ENCODE results near the gene CTNNA1. TPM values are rescaled to one million over a fixed set of nuclear protein-coding genes. Genes with fewer than 3 reads are reported as not detected.

Gene CTNNA1
- total RNA-seq, 1 experiment from 2014 or later = 1.9 TPM

- CTCF ChIA-PET = no interaction called here
- Histone ChIP-seq H3K4me2 (ENCODE audit: low read length) (peak overlapping the region; percentile 96), H3K27ac (ENCODE audit: low read length) (peak overlapping the region; percentile 87), H2AFZ (ENCODE audit: low read length) (no peak overlapping the region), H3K36me3 (ENCODE audit: low read depth, low read length) (no peaks in the 10 kb centered on the region; the same call in 1 of the 2 replicates), H3K9me3 (ENCODE audit: low read length) (no peaks in the 10 kb centered on the region), H3K4me1 (ENCODE audit: insufficient read depth, low read length) (peaks cover 13% of the 10 kb centered on the region), H3K4me3 (ENCODE audit: low read length) (peak overlapping the region; percentile 97), H3K27me3 (ENCODE audit: low read length) (no peaks in the 10 kb centered on the region), H4K20me1 (ENCODE audit: low read length) (peaks cover 40% of the 10 kb centered on the region), H3F3A (ENCODE audit: low read length, unreplicated experiment) (no peaks in the 10 kb centered on the region), H3K79me2 (ENCODE audit: low read length) (peaks cover 62% of the 10 kb centered on the region), H3K9me2 (replicated peaks; ENCODE audit: low read length) (no peaks in the 10 kb centered on the region), H3K9ac (ENCODE audit: low read length) (peak overlapping the region; percentile 94)
- peak; percentile 71 for DNase-seq
- intact Hi-C loops (cut with micrococcal nuclease) = no loop called here
- TF ChIP-seq, protein P1, sequence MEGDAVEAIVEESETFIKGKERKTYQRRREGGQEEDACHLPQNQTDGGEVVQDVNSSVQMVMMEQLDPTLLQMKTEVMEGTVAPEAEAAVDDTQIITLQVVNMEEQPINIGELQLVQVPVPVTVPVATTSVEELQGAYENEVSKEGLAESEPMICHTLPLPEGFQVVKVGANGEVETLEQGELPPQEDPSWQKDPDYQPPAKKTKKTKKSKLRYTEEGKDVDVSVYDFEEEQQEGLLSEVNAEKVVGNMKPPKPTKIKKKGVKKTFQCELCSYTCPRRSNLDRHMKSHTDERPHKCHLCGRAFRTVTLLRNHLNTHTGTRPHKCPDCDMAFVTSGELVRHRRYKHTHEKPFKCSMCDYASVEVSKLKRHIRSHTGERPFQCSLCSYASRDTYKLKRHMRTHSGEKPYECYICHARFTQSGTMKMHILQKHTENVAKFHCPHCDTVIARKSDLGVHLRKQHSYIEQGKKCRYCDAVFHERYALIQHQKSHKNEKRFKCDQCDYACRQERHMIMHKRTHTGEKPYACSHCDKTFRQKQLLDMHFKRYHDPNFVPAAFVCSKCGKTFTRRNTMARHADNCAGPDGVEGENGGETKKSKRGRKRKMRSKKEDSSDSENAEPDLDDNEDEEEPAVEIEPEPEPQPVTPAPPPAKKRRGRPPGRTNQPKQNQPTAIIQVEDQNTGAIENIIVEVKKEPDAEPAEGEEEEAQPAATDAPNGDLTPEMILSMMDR (conservative IDR thresholded peaks at IDR 0.05; ENCODE audit: low read depth, low read length) = no peak
- no peak for TF ChIP-seq EZH2phosphoT487 (IDR thresholded peaks at IDR 0.05; ENCODE audit: borderline replicate concordance, low read length)
- TF ChIP-seq EZH2 (IDR thresholded peaks at IDR 0.05; ENCODE audit: low read length, unreplicated experiment) = no peak
- POLR2A ChIA-PET (ENCODE audit: unreplicated experiment) = no interaction called here
- no TSS peak for BruUV-seq (replicated peaks)
- peak; percentile 23 for ATAC-seq
Measured at GRCh38 chr5:138754699-138755057, 1.5 kb downstream of the CTNNA1 start.

- TF ChIP-seq, protein P1 (conservative IDR thresholded peaks at IDR 0.05; ENCODE audit: low read depth, low read length) = no peak
- TF ChIP-seq EZH2phosphoT487 (IDR thresholded peaks at IDR 0.05; ENCODE audit: borderline replicate concordance, low read length) (no peak), EZH2 (IDR thresholded peaks at IDR 0.05; ENCODE audit: low read length, unreplicated experiment) (no peak)
- Histone ChIP-seq H3K9ac (ENCODE audit: low read length) (peak overlapping the region; percentile 94; the same call in 1 of the 2 replicates), H3K4me3 (ENCODE audit: low read length) (peak overlapping the region; percentile 97), H3K27me3 (ENCODE audit: low read length) (no peaks in the 10 kb centered on the region), H3K27ac (ENCODE audit: low read length) (peak overlapping the region; percentile 87; the same call in 1 of the 2 replicates), H3K36me3 (ENCODE audit: low read depth, low read length) (no peaks in the 10 kb centered on the region; the same call in 1 of the 2 replicates), H3K9me3 (ENCODE audit: low read length) (no peaks in the 10 kb centered on the region), H3F3A (ENCODE audit: low read length, unreplicated experiment) (no peaks in the 10 kb centered on the region), H2AFZ (ENCODE audit: low read length) (no peak overlapping the region), H3K9me2 (replicated peaks; ENCODE audit: low read length) (no peaks in the 10 kb centered on the region), H3K4me2 (ENCODE audit: low read length) (peak overlapping the region; percentile 96), H3K4me1 (ENCODE audit: insufficient read depth, low read length) (peaks cover 13% of the 10 kb centered on the region), H4K20me1 (ENCODE audit: low read length) (peaks cover 41% of the 10 kb centered on the region), H3K79me2 (ENCODE audit: low read length) (peaks cover 67% of the 10 kb centered on the region)
- BruUV-seq (replicated peaks) = no TSS peak
- intact Hi-C loops (cut with micrococcal nuclease) = no loop called here
- no peak for ATAC-seq
- ChIA-PET POLR2A (ENCODE audit: unreplicated experiment) (no interaction called here), CTCF (no interaction called here)
- no peak for DNase-seq
Measured at GRCh38 chr5:138755084-138755748, 2.0 kb downstream of the CTNNA1 start.

GRCh38 chr5:138757061-138757776 is 4.0 kb downstream of the CTNNA1 start:
- Histone ChIP-seq H2AFZ (ENCODE audit: low read length) (no peak overlapping the region), H3K27ac (ENCODE audit: low read length) (no peak overlapping the region), H3K4me1 (ENCODE audit: insufficient read depth, low read length) (peaks cover 21% of the 10 kb centered on the region), H3K4me2 (ENCODE audit: low read length) (no peak overlapping the region), H3K79me2 (ENCODE audit: low read length) (peaks cover 87% of the 10 kb centered on the region), H3K9me3 (ENCODE audit: low read length) (no peaks in the 10 kb centered on the region), H3K4me3 (ENCODE audit: low read length) (no peak overlapping the region), H3K9ac (ENCODE audit: low read length) (no peak overlapping the region), H3K36me3 (ENCODE audit: low read depth, low read length) (peaks cover 9% of the 10 kb centered on the region), H3K27me3 (ENCODE audit: low read length) (no peaks in the 10 kb centered on the region), H4K20me1 (ENCODE audit: low read length) (peaks cover 49% of the 10 kb centered on the region), H3K9me2 (replicated peaks; ENCODE audit: low read length) (no peaks in the 10 kb centered on the region), H3F3A (ENCODE audit: low read length, unreplicated experiment) (no peaks in the 10 kb centered on the region)
- POLR2A ChIA-PET (ENCODE audit: unreplicated experiment) = no interaction called here
- intact Hi-C loops (cut with micrococcal nuclease) = no loop called here
- ATAC-seq (no peak), DNase-seq (no peak)
- BruUV-seq (replicated peaks) = no TSS peak
- CTCF ChIA-PET = no interaction called here
- TF ChIP-seq, protein P1 (conservative IDR thresholded peaks at IDR 0.05; ENCODE audit: low read depth, low read length) = no peak
- TF ChIP-seq EZH2 (IDR thresholded peaks at IDR 0.05; ENCODE audit: low read length, unreplicated experiment) = no peak
- no peak for TF ChIP-seq EZH2phosphoT487 (IDR thresholded peaks at IDR 0.05; ENCODE audit: borderline replicate concordance, low read length)

All from PC-3 (cell line).